ENCODE results near the gene BAHD1. TPM values are rescaled to one million over a fixed set of nuclear protein-coding genes. Genes with fewer than 3 reads are reported as not detected.

The BAHD1 gene
- total RNA-seq, 4 donors from 2014 or later: 9.0 to 35.5 (median 26.4) TPM

DNA sequence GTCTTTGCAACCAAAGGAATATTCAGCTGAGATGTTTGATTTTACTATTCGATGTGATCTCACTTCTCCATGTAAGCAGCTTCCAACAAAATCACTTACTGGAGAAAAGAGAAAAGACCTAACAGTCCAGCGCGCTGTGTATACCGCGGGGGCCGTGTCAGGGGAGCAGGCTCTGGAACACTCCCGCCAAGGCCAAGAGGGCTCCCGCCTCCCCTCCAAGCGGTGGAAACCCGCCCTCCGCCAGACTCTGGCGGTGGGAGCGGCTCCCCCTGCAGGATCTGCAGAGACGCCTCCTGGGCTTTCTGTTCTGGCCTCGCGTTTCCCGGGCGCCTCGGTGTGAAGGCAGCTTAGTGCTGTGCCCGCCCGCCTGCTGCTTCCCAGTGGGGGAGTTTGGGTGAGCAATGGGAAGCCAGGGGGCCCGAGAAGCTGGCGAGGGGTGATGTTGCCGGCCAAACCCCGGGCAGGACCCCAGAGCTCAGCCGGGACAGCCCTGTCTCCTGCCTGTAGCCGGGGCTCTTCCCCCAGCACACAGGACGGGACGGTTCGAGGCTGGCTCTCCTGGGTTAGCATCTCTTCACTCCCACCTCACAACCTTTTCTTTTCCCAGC lies 66.3 kb downstream of the BAHD1 start:
- TF ChIP-seq EP300 (IDR thresholded peaks at IDR 0.05; ENCODE audit: low read depth) (no peak), POLR2A (IDR thresholded peaks at IDR 0.05) (no peak)
- TF ChIP-seq, protein P1, sequence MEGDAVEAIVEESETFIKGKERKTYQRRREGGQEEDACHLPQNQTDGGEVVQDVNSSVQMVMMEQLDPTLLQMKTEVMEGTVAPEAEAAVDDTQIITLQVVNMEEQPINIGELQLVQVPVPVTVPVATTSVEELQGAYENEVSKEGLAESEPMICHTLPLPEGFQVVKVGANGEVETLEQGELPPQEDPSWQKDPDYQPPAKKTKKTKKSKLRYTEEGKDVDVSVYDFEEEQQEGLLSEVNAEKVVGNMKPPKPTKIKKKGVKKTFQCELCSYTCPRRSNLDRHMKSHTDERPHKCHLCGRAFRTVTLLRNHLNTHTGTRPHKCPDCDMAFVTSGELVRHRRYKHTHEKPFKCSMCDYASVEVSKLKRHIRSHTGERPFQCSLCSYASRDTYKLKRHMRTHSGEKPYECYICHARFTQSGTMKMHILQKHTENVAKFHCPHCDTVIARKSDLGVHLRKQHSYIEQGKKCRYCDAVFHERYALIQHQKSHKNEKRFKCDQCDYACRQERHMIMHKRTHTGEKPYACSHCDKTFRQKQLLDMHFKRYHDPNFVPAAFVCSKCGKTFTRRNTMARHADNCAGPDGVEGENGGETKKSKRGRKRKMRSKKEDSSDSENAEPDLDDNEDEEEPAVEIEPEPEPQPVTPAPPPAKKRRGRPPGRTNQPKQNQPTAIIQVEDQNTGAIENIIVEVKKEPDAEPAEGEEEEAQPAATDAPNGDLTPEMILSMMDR (IDR thresholded peaks at IDR 0.05): peak; percentile 59 to 70 (median 65)
- WGBS, 2 donors (ENCODE audit: low coverage in 1 of 2): 3% methylated on average over 30 of the region's 30 CpGs; no CpG with 5 or more reads in 1 of the 2 donors
- intact Hi-C loops (cut with DNase I; ENCODE audit: low total_unique reads) (no loop called here), in situ Hi-C loops (cut with MboI; ENCODE audit: low pct_ligation_motif_present in 1 of 4, low pct_unique_long_range_greater_than_20kb in 1 of 4, low sequenced_read_pairs in 3 of 4) (no loop called here)
- Histone ChIP-seq H3K4me3 (peak overlapping the region in 3 of 4 donors; percentile 1 to 35 (median 25)), H3K36me3 (no peaks in the 10 kb centered on the region), H3K4me1 (peaks cover 4 to 23% (median 14%) of the 10 kb centered on the region in 4 donors), H3K27me3 (peaks cover 37% of the 10 kb centered on the region), H3K9me3 (no peaks in the 10 kb centered on the region), H3K27ac (no peak overlapping the region)
- peak; percentile 76 for DNase-seq

DNA sequence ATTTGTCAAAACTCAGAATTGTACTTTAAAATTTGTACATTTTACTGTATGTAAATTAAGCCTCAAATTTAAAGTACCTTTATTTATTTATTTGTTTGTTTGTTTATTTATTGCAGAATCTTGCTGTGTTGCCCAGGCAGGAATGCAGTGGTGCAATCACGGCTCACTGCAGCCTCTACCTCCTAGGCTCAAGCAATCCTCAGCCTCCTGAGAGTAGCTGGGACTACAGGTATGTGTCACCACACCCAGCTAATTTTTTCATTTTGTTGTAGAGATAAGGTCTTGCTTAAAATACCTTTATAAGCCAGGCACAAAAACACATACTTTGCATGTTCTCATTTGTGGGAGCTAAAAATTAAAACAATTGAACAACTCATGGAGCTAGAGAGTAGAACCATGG lies 67.5 kb downstream of the BAHD1 start:
- in situ Hi-C loops (cut with MboI; ENCODE audit: low pct_ligation_motif_present in 1 of 4, low pct_unique_long_range_greater_than_20kb in 1 of 4, low sequenced_read_pairs in 3 of 4) (no loop called here), intact Hi-C loops (cut with DNase I; ENCODE audit: low total_unique reads) (no loop called here)
- peaks cover 34% of the 10 kb centered on the region for H3K27me3 ChIP-seq
- no peaks in the 10 kb centered on the region for H3K9me3 ChIP-seq
- H3K4me1 ChIP-seq: peaks cover 4 to 23% (median 14%) of the 10 kb centered on the region in 4 donors
- WGBS, 2 donors (ENCODE audit: low coverage in 1 of 2): 80 to 83% methylated on average over 1 of the region's 1 CpG
- no peaks in the 10 kb centered on the region for H3K36me3 ChIP-seq
- DNase-seq: no peak
- no peak overlapping the region for H3K27ac ChIP-seq
- H3K4me3 ChIP-seq: no peak overlapping the region
- TF ChIP-seq POLR2AphosphoS5 (IDR thresholded peaks at IDR 0.05) (no peak), POLR2A (IDR thresholded peaks at IDR 0.05) (no peak), EP300 (IDR thresholded peaks at IDR 0.05; ENCODE audit: low read depth) (no peak)
- TF ChIP-seq, protein P1 (IDR thresholded peaks at IDR 0.05): no peak

DNA sequence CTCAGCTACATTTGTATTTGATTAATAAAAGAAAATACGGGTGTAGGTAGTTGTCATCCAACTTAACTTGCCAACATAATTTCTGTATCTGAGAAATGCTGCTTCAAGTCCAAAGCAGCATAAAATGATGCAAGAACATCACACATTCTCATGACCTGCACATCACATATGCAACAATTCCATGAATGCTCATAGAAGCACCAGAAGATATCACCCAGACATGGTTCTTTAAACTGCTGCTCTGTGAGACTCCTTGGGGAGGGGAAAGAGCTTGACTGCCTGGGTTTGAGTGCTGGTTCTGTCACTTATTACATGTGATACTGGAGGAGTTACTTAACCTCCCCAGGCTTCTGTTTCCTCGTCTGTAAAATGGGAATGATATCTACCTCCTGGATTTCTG lies 69.4 kb downstream of the BAHD1 start:
- H3K9me3 ChIP-seq: no peaks in the 10 kb centered on the region
- WGBS, 2 donors (ENCODE audit: low coverage in 1 of 2): 63 to 86% methylated on average over 1 to 2 of the region's 2 CpGs
- intact Hi-C loops (cut with DNase I; ENCODE audit: low total_unique reads): no loop called here
- H3K27me3 ChIP-seq: peaks cover 29% of the 10 kb centered on the region
- no peak for DNase-seq
- H3K36me3 ChIP-seq: no peaks in the 10 kb centered on the region
- no peak overlapping the region for H3K4me3 ChIP-seq
- no peak overlapping the region for H3K27ac ChIP-seq
- no peak for TF ChIP-seq POLR2AphosphoS5 (IDR thresholded peaks at IDR 0.05)
- TF ChIP-seq EP300 (IDR thresholded peaks at IDR 0.05; ENCODE audit: low read depth): no peak
- TF ChIP-seq, protein P1 (IDR thresholded peaks at IDR 0.05): no peak
- TF ChIP-seq POLR2A (IDR thresholded peaks at IDR 0.05): no peak
- in situ Hi-C loops (cut with MboI; ENCODE audit: low pct_ligation_motif_present in 1 of 4, low pct_unique_long_range_greater_than_20kb in 1 of 4, low sequenced_read_pairs in 3 of 4): no loop called here
- H3K4me1 ChIP-seq: peaks cover 4 to 23% (median 14%) of the 10 kb centered on the region in 4 donors

DNA sequence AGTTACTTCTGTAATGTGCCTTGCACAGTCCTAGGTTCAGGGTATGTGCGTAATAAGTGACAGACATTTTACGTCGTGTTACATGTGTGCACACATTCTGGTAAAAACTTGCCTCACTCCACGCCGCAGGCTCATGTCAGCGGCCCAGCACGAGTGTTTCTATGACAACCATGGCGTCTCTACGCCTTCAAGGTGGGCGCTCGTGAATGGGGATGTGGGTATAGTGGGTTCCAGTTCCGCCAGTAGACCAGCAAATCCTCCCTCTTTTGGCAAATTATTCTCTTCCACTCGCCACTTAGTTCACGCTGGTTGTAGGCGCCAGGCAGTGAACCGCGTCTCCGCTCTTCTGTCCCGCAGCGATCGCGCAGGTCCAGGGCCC lies 70.3 kb downstream of the BAHD1 start:
- peak; percentile 11 for DNase-seq
- intact Hi-C loops (cut with DNase I; ENCODE audit: low total_unique reads): no loop called here
- in situ Hi-C loops (cut with MboI; ENCODE audit: low pct_ligation_motif_present in 1 of 4, low pct_unique_long_range_greater_than_20kb in 1 of 4, low sequenced_read_pairs in 3 of 4): no loop called here
- Histone ChIP-seq H3K4me1 (peaks cover 4 to 23% (median 14%) of the 10 kb centered on the region in 4 donors), H3K36me3 (no peaks in the 10 kb centered on the region), H3K9me3 (no peaks in the 10 kb centered on the region), H3K27me3 (peaks cover 23% of the 10 kb centered on the region), H3K4me3 (peak overlapping the region; percentile 33 to 60 (median 49)), H3K27ac (peak overlapping the region in 3 of 4 donors; percentile 5 to 19 (median 17))
- TF ChIP-seq, protein P1 (IDR thresholded peaks at IDR 0.05): no peak
- TF ChIP-seq POLR2AphosphoS5 (IDR thresholded peaks at IDR 0.05) (no peak), POLR2A (IDR thresholded peaks at IDR 0.05) (no peak), EP300 (IDR thresholded peaks at IDR 0.05; ENCODE audit: low read depth) (no peak)
- 9 to 18% methylated on average over 14 to 22 of the region's 22 CpGs for WGBS, 2 donors (ENCODE audit: low coverage in 1 of 2)

Measured in transverse colon (tissue), 4 donors.